Measurements from ENCODE around the gene ZNF184.

Gene ZNF184

GRCh38 chr6:27451660-27452390 lies 21.1 kb downstream of the ZNF184 start:
- intact Hi-C loops (cut with DNase I; ENCODE audit: low total_unique reads) = no loop called here
- H3K36me3 ChIP-seq = peaks cover 65 to 95% (median 84%) of the 10 kb centered on the region in 3 donors
- no peak overlapping the region for H3K27ac ChIP-seq
- H3K27me3 ChIP-seq = no peaks in the 10 kb centered on the region
- no peak overlapping the region for H3K4me3 ChIP-seq
- peaks cover 4 to 78% (median 52%) of the 10 kb centered on the region in 3 donors for H3K9me3 ChIP-seq
- TF ChIP-seq CTCF (IDR thresholded peaks at IDR 0.05) = no peak
- DNase-seq = no peak
- no peaks in the 10 kb centered on the region for H3K4me1 ChIP-seq

- H3K27ac ChIP-seq = no peak overlapping the region
Measured at GRCh38 chr6:27448456-27448855, 24.4 kb downstream of the ZNF184 start.

GRCh38 chr6:27442932-27443331 lies 30.0 kb downstream of the ZNF184 start:
- intact Hi-C loops (cut with DNase I; ENCODE audit: low total_unique reads) = no loop called here
- no peak for DNase-seq
- H3K4me1 ChIP-seq = no peaks in the 10 kb centered on the region
- peaks cover 0 to 12% (median 4%) of the 10 kb centered on the region in 3 donors for H3K36me3 ChIP-seq
- no peak overlapping the region for H3K27ac ChIP-seq
- H3K9me3 ChIP-seq = peaks cover 3 to 44% (median 25%) of the 10 kb centered on the region in 3 donors
- H3K4me3 ChIP-seq = no peak overlapping the region
- no peak for TF ChIP-seq CTCF (IDR thresholded peaks at IDR 0.05)
- H3K27me3 ChIP-seq = no peaks in the 10 kb centered on the region

More at GRCh38 chr6:27448456-27448855, 24.4 kb downstream of the ZNF184 start:
- no peaks in the 10 kb centered on the region for H3K27me3 ChIP-seq
- no peak overlapping the region for H3K4me3 ChIP-seq
- no peak for DNase-seq
- intact Hi-C loops (cut with DNase I; ENCODE audit: low total_unique reads) = no loop called here
- H3K36me3 ChIP-seq = peaks cover 35 to 67% (median 50%) of the 10 kb centered on the region in 3 donors
- H3K9me3 ChIP-seq = peaks cover 4 to 87% (median 53%) of the 10 kb centered on the region in 3 donors
- H3K4me1 ChIP-seq = no peaks in the 10 kb centered on the region
- TF ChIP-seq CTCF (IDR thresholded peaks at IDR 0.05) = no peak

GRCh38 chr6:27441001-27441400 lies 31.9 kb downstream of the ZNF184 start:
- no peak overlapping the region for H3K27ac ChIP-seq
- H3K4me3 ChIP-seq = no peak overlapping the region
- no peaks in the 10 kb centered on the region for H3K27me3 ChIP-seq
- H3K36me3 ChIP-seq = no peaks in the 10 kb centered on the region
- intact Hi-C loops (cut with DNase I; ENCODE audit: low total_unique reads) = no loop called here
- no peak for TF ChIP-seq CTCF (IDR thresholded peaks at IDR 0.05)
- peaks cover 3 to 36% (median 7%) of the 10 kb centered on the region in 3 donors for H3K9me3 ChIP-seq
- H3K4me1 ChIP-seq = no peaks in the 10 kb centered on the region
- no peak for DNase-seq

GRCh38 chr6:27439371-27439770 lies 33.5 kb downstream of the ZNF184 start:
- Histone ChIP-seq H3K27me3 (no peaks in the 10 kb centered on the region), H3K4me1 (no peaks in the 10 kb centered on the region), H3K27ac (no peak overlapping the region), H3K36me3 (no peaks in the 10 kb centered on the region), H3K9me3 (peaks cover 3 to 27% (median 7%) of the 10 kb centered on the region in 3 donors), H3K4me3 (no peak overlapping the region)
- intact Hi-C loops (cut with DNase I; ENCODE audit: low total_unique reads) = no loop called here
- DNase-seq = no peak
- no peak for TF ChIP-seq CTCF (IDR thresholded peaks at IDR 0.05)

All from tibial artery (tissue), 4 donors.